ENCODE measurements around the gene KCNG4.

Gene KCNG4

DNA sequence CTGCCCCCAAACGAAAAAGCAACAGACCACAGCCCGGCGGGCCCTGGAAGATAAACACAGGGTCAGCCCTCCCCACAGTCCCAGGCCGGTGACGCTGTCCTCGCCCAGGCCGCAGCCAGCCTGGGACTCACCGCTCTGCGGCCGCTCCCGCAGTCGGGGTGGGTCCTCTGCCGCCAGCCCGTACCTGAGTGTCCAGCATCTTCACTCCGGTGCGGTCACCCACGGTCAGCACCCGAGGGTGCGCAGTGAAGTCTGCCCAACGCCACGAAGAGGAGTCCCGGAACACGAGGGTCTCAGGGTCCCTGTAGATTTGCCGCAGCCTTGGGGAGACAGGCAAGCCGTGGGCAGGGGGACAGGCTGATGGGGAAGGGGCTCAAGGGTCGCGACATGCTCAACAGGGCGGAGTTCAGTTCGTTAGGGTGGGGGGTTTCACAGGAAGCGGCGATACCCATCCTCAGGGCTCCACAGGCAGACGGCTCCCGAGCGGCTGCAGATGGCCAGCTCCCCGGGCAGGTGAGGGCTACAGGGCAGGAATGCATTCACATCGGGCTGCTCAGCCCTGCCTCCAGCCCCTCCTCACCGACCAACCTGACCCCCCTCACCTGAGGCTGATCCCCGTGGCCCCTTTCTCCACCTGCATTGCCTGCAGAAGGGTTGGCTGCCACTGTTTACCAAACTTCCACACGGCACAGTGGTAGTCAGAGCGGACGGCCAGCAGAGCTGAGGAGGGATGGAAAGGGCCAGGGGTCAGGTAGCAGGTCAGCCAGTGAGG lies 58.5 kb downstream of the KCNG4 start:
- DNase-seq = no peak

DNA sequence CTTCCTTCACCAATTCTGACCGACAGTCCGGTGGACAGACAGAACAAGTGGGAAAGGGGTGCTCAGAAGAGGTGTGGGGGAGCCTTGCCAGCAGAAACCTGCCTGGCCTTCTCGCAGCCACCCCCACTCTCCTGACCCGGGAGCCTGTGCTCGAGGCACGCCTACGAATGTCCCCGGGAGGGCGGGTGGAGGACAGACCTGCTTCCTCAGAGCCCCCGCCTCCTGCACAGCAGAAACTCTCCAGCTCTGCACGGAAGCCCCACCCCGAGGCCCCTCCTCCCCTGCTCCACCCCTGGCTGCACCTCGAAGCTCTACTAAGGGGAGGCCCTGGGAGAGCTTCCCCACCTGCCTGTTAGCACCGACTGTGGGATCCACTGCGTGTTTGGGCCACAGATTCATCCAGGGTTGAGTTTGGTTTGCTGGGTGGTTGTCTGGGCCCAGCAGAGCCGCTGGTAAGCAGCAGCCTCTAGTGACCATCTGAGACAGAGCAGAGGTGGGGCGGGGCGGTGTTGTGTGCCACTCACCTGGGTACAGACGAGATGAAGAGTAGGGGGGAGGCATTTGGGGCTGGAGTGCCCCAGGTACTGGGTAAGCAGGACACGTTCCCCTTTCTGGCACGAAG lies 59.2 kb downstream of the KCNG4 start:
- no peak for DNase-seq

DNA sequence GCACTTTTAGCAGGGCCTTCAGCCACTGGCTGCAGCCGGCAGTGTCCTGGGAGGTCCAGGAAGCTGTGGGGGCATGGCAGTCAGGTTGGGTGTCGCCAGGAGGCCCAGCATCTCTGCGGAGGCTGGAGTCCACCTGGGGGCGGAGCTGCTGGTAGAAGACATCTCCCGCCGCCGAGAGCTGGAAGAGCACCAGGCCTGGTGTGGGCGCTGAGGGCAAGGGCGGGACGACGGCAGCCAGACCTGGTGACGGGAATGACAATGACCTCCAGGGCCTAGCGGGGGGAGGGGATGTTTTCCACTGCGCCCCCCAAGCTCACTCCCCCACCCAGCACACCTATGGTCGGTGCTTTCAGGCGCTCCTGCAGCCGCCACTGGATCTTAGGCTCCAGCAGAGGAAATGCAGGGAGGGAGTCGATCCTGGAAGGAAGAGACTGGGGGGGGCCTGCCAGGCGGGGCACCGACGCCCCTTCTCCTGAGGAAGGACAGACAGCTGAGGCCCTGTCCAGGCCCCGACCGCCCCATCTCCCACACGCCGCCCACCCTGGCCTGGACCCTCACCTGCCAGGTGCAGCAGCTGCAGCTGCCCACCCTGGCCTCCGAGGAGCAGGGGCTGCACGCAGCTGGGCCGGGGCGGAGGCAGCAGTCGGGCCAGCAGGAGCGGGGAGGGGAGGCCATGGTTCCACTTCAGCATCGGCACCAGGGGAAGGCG lies 60.0 kb downstream of the KCNG4 start:
- no peak for DNase-seq

DNA sequence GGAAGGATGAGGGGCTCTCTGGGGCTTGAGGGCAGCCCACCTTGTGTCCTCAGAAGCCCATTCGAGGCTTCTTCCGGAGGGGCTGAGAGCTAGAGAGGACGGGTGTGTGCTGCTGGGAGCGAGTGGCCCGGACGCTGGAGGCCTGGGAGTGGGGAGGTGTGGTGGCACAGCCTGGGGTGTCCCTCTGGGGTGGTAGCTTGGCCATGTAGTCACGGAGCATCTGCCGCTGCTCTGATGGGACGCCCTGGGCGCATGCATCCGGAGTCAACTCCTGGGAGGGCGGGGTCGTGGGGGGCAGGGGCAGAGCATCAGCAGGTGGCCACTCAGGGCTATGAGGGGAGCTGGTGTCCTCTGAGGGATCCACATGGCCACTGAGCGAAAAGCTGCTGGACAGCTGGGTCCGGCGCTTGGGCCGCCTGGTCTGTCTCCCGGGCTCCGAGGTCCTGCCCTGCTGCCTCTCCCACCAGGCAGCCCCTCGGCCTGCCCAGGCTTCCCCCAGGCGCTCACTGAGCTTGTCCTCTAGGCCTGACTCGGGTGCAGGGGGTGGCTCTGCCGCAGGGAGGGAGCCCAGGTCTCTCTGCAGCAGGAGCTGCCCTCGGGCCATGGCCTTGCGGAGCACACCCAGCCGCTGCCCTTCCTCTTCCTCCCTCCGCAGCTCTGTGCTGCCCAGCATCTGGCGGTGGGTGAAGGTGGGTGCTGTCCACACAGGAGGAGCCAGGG lies 60.8 kb downstream of the KCNG4 start:
- no peak for DNase-seq

DNA sequence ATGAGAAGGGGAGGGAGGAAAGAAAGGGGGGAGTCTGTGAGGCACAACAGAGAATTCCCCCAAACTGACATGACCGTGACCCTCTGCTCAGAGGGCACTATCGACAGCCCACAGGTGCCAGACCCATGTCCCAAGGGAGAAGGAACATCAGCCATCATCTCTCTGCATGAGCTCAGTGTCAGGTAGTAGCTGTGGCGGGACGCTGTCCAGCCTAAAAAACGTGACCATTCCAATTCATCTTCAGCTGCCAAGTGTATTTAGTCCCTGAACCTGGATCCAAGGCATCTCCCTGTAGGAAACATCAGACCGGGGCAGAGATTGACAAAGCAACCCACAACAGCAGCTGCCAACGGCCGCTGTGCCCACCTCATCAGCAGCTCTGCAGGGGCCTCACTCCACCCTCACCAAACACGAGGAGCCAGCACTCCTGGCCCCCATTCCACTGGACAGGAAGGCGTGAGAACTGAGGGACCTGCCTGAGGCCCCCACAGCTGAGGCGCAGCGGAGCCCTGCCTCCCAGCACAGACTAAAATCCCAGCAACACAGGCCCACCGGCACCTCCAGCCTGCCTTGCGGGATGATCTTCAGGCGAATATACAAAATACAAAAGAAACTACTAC lies 61.6 kb downstream of the KCNG4 start:
- DNase-seq = no peak

DNA sequence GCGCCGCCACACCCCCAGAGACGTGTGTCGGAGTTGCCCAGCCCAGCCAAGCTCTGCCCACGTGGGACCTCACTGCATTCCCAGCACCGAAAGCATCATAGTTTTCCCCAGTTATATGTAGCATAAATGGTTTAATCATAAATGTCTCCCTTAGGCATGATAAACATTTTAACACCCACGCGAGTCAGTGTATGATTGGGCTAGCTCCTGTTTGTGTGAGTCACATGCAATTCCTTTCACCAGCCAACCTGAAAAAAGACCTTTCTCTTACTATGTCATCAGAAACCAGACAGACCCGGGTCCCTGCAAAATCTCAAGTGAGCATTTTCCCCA lies 62.1 kb downstream of the KCNG4 start:
- no peak for DNase-seq

DNA sequence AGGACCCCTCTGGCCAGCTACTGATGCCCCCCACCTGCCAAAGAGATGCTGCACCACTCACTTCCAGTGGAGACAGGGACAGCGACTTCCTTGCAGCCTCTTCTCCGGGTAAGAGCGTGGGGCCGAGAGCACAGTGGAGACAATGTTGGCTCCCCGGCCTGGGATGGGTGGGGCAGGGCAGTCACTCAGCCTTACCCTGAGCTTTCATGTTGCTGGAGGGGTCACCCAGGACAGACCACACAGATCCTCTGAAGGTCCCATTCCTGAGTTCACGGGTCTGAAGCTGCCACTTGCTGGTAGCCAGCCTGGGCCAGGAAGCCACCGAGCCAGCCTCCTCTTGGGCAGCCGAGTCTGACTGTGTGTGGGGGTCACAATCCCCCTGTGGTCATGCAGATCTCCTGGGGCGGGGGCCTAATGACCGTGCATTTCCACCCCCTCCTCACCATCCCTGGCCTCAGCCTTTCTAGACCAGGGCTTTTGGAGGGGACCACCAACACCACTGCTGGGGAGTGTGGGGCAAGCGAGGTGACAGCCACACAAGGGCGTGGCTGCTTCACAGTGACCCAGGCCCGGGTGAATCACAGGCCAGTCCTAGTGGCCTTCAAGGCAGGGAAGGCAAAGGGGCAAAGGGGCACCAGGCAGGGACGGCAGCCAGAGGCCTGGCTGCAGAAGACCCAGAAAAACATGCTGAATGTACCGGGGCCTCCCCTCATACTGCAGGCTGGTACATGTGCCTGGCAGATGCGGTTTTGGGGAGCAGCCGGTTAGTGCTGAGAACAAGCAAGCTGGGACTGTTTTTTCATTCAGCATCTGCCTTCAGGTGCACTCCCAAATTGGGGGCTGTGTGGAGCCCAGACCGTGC lies 63.4 kb downstream of the KCNG4 start:
- no peak for DNase-seq

DNA sequence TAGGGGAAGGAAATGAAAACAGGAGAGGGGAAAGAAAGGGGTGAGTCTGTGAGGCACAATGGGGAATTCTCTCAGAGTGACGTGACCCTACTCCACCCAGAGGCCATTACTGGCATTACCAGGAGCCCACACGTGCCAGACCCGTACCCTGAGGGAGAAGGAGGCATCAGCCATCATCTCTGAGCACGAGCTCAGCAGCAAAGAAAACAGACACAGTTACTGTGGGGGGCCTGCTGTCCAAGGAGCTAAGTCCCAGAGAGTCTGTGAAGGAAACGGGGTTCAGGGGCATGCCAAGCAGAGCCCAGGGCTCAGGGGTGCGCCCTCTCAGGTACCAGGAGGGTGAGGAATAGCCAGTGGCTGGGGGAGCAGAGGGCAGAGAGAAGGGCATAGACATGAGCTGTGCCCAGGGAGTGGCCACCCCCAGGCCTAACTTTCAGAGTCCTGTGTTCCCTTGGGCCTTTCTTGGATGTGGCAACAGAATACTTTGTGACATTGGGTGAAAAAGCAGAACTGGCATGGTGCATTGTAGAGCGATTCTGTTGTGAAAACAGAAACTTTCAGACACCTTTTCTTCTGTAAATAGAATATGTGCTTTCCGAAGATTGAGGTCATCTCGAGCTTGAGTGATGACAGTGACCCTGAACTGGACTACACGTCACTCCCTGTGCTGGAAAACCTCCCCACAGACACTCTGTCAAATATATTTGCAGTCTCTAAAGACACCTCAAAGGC lies 64.3 kb downstream of the KCNG4 start:
- peak; percentile 44 to 53 for DNase-seq

DNA sequence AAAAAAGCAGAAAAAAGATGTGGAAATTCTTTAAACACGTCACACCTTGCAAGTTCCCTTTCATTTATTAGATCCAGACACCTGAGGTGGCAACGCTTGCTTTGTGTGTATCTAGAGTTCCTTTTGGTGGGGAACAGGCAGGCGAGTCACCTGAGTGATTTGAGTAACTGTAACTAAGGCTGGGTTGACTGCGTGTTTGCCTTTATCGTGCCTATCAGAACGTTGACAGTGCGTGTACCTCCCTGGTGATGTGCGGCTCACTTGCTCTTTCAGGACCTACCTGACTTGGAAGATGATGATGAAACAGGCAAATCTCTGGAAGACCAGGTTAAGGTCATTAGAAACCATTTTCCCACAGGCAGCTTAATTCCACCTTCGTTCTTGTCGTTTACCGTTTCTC lies 65.4 kb downstream of the KCNG4 start:
- no peak for DNase-seq

DNA sequence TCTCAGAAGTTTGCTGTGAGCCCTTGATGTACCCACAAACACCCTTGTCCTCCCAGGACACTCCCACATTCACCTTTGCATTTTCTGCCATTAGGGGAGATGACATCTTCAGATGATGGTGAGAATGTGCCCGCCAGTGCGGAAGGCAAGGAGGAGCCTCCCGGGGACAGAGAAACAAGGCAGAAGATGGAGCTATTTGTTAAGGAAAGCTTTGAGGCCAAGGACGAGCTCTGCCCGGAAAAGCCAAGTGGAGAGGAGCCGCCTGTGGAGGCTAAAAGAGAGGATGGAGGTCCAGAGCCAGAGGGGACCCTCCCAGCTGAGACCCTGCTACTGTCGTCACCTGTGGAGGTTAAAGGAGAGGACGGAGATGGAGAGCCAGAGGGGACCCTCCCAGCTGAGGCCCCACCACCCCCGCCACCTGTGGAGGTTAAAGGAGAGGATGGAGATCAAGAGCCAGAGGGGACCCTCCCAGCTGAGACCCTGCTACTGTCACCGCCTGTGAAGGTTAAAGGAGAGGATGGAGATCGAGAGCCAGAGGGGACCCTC lies 70.0 kb downstream of the KCNG4 start:
- no peak for DNase-seq

Measured in bone marrow (tissue), 2 donors.